GM13977 (cell line): ENCODE results near the gene GNA12.

Experiments
- DNase-seq: peaks from one replicate; pipeline ENCODE4 v3.0.0; 2012; ENCODE audit warnings: low spot score
- CTCF ChIP-seq: IDR thresholded peaks from 2 replicates; pipeline ENCODE4 v1.5.1; 2012; ENCODE audit warnings: mild to moderate bottlenecking, control low read depth; ENCODE audit not compliant: insufficient read depth; ENCODE audit errors: extremely low read depth, missing control alignments
- in situ Hi-C: fragments of 300-500 bp; cut with MboI; formaldehyde crosslinking; loops from one replicate; pipeline ENCODE4 v1.12.0; 2022; ENCODE audit warnings: low sequenced_read_pairs, low pct_unique_long_range_greater_than_20kb, mixed read lengths, inconsistent platforms; ENCODE audit not compliant: unreplicated experiment

The GNA12 gene

GRCh38 chr7:2819954-2820397 is 24.1 kb downstream of the GNA12 start:
- no peak for TF ChIP-seq CTCF
- no peak for DNase-seq
- in situ Hi-C loops: no loop called here

GRCh38 chr7:2819161-2819953 is 24.8 kb downstream of the GNA12 start:
- TF ChIP-seq CTCF: no peak
- in situ Hi-C loops: no loop called here
- peak; percentile 59 for DNase-seq

DNA sequence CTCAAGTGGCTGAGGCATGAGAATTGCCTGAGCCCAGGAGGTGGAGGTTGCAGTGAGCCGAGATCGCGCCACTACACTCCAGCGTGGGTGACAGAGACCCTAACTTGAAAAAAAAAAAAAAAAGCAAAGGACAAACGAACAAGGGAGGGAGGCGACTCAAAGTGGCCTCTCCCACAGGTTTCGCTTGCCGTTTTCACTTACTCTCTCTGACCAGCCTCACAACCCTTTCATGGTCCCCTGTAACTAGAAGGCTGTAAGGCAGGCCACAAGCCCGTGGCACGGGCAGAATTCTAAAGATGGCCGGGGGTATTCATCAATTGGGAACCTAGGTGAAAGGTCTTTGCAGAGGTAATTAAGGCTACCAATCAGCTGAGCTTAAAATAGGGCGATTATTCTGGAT is 25.5 kb downstream of the GNA12 start:
- in situ Hi-C loops: no loop called here
- no peak for TF ChIP-seq CTCF
- no peak for DNase-seq

DNA sequence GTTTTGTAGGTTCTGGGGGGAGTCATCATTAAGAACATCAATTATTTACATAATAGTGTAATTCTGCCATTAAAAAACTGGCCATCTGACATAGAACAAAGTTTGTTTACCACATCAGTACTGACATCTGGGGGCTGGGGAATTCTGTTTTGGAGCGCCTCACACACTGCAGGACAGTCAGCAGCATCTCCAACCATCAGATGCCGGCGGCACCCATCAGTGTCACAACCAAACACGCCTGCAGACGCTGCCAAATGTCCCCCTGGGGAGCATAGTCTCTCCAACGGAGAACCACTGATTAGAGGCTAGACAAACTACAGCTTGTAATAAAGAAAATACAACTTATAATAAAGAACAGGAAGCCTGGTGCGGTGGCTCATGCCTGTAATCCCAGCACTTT is 26.0 kb downstream of the GNA12 start:
- no peak for DNase-seq
- in situ Hi-C loops: no loop called here
- TF ChIP-seq CTCF: no peak

DNA sequence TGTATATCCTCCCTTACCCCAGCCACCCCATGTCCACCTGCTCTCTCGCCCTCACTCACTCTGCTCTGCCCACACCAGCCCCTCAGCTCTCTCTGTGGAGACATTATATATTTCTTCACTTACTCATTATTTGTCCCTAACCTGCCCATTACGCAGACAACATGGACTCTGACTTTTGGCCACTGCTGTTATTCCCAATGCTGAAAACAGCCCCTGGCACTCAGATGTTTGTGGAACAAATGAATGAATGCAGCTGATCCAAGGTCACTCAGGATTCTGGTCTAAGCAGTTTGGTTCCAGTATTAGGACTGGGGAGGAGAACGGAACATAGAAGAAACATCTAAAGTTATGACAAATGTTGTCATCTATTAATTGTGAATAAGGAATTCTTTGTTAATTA is 26.7 kb downstream of the GNA12 start:
- TF ChIP-seq CTCF: no peak
- in situ Hi-C loops: no loop called here
- DNase-seq: no peak

DNA sequence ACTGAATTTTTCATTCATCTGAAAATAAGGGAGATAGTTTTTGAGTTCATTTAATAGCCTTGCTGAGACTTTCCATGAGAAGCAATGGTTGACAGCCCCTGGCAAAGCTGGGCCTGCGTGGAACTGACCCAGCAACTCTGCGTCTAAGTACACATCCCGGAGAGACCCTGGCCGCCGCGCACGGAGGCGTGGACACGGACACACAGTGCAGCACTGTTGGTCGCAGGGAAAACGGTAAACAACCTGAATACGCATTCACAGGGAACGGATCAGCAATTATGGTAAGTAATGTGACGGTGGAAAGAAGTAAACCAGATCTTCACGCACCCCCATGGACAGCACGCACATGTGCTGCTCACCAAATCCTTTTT is 28.2 kb downstream of the GNA12 start:
- TF ChIP-seq CTCF: no peak
- in situ Hi-C loops: no loop called here
- DNase-seq: no peak
